ENCODE results near the gene DPP6. TPM values are rescaled to one million over a fixed set of nuclear protein-coding genes. Genes with fewer than 3 reads are reported as not detected.
A peak's percentile ranks its signal among the peaks of the same experiment; 100 is the strongest.
"Not testable (repeated sequence)": the region's sequence is repeated elsewhere in the genome, so short reads cannot be mapped to it uniquely, and the experiment has no call there.

The DPP6 gene
- polyA plus RNA-seq, 10 donors = 2.7 to 7.9 (median 4.9) TPM

DNA sequence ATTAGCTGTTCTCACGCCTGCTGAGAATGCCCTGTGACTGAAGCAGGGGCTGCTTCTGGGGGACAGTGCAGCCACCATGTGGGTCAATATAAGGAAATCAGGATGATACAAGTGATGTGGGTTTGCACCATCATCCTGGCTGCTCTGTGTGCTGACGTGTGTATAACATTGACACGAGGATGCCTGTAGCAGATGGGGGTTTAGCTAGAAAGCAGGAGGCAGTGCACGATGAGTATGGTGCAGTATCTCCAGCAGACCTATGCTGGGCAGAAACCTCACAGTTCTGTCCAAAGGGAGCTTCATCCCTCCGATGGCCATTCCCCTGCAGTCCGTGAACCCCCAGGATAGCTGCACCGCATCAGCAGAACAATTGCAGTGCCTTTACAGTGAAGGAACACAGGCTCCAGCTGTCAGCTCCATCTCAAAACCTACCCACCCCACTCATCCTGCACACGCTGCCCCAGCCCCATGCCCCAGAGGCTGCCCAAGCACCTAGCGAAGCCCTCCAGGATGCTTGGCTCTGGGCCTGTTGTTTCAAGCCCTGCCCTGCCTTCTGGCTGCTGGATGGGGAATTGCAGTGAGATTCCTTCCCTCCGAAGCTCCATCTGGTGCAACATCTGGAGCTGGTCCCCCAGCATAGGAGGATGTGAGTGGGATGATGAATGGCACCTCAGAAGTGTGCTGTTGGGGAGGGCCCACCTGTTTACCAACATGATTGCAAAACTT lies 96.8 kb downstream of the DPP6 start:
- DNase-seq = not testable (repeated sequence)

DNA sequence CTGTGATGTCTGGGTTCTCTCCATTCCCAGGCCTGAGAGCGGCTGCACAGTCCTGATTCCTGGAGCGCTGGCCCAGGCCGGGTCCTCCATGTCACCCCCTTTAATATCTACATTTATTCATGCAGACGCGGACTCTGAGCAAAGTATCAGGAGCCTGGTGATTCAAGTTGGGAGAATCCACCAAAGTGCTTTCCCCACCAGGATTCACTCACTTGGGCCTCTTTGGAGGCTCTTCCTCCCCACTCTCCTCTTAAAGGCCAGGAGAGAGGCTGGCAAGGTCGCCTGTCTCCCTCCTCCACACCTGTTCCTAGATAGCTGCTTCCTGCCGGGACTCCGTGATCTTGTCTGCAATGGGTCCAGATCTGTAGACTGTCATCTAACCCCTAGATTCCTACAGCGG lies 98.5 kb downstream of the DPP6 start:
- not testable (repeated sequence) for DNase-seq

DNA sequence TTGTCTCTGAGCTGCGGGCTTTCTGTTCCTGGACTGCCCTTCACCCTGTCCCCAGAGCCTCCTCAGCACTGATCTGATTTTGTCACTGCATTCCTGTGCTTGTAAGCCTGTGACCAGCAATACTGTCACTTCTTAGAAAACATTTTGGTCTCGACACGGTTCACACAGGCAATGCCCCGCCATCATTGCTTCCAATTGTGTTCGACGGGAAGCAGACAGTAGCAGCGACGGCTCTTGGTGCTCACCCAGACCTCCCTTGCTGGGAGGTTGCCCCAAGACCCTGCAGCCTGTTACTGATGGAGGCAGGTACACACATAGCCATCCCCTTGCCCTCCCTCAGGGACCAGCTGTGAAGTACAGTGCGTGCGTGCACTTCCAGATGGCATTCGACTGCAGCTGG lies 99.1 kb downstream of the DPP6 start:
- not testable (repeated sequence) for DNase-seq

DNA sequence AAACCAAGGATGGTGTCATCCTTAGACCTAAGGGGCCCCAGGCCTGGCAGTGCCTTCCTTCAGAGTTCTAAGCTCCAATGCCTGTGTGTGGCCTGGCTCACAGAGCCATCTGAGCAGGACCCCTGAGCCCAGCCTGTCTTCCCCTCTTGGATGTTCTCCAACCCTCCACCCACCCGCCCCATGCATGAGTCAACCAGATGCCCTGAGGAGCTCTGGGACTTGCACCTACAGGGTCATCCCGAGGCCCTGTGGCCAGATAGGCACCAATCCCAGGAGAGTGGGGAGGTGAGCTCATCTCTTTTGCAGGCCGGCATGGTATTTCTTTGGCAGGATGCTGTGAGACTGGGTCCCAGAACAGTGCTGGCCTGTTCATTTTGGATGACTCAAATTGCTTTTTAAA lies 103.7 kb downstream of the DPP6 start:
- not testable (repeated sequence) for DNase-seq

DNA sequence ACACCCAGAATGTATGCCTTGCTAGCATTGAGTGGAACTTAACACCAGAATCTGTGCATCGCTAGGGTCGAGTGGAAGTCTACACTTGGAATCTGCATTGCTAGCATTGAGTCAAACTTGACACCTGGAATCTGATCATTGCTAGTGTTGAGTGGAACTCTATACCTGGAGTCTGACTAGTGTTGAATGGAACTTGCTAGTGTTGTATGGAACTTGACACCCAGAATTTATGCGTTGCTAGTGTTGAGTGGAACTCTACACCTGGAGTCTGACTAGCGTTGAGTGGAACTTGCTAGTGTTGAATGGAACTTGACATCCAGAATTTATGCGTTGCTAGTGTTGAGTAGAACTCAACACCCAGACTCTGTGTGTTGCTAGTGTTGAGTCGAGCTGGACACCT lies 110.7 kb downstream of the DPP6 start:
- not testable (repeated sequence) for DNase-seq

DNA sequence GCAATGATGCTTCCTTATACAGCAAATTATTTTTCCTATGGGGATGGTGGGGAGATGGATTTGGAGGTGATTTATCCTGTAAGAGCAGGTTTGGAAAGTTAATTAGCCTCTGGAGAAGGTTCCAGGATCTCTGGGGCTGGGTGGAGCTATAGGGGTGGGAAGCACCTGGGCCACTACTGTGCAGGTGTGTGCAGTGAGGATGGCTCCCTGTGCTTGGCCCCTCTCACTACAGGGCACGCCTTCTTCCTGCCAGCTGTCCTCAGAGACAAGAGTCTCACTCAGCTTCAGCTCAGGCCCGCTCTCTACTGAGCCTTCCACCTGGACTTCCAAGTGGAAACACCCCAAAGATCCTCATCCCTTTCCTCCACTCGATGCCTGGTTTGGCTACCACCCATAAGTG lies 111.4 kb downstream of the DPP6 start:
- not testable (repeated sequence) for DNase-seq

DNA sequence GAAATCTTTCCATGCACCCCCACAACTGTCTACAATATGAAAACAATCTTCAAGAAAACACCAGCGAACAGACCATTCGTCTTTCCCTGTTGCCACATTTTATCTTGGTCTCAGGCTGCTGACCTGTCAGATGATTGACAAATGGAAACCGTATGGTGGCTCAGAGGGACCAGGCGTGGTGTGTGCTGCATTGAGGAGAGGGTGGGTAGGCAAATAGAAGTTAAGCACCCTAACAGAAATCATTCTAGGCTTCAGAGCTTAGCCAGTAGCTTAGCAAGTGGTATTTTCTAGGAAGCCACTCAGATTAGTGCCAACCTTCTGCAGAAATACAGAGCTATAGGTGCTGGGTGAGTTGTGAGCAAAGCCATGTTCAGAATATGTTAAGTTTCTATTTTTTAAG lies 114.9 kb downstream of the DPP6 start:
- DNase-seq = no peak

DNA sequence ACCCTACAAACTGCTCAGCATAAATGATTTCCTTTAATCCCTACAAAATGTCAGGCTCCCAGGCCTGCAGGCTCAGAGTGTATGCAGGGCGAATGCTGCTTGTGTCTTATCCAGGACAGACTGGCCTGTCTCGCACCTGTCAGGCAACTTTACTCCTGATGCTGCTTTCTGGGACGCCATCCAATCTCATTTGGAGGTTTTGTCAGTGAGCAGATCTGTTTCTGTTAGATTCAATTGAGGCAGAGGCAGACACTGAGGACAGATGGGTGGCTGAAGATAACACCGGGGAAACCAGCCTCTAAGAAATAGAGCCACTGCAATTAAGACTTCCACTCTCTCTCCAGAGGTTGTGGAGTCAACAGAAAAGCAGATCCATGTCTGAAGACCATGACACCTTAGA lies 115.6 kb downstream of the DPP6 start:
- peak in 2 of 3 donors; percentile 8 to 13 for DNase-seq

DNA sequence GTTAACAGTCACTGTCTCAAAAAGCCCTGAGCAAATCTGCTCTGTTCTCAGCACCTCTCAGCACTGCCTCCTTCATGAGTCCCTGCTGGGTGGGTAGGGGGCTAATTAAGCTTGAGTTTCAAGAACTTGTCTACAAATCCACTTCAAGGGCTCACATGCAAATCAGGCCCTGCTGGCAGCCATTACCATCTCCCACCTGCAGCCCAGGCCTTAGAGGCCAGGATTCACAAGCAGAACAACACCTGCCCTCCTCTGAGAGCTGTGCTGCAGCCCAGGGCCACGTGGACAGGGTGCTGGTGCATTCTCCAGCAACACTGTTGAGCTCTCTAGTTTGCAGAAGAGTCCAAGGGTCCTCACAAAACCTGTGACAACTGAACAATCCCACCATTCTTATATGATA lies 119.2 kb downstream of the DPP6 start:
- no peak for DNase-seq

DNA sequence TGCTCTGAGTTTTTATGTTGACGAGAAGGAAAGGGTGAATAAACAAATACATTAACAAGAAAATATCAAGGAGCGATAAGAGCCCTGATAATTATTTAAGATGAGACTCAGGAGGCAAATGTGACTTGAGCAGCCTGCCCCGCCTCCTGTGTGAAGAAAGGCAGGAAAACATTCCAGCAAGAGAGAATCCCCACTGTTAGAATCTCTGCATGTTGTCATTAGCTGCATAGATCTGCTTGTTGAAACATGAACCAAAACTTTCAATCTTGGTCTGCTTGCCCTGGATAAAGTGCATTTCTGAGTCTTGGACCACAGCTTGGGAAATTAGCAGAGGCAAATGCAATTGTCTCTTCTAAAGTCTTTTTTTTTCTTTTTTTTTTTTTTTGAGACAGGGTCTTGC lies 120.0 kb downstream of the DPP6 start:
- no peak for DNase-seq

DNA sequence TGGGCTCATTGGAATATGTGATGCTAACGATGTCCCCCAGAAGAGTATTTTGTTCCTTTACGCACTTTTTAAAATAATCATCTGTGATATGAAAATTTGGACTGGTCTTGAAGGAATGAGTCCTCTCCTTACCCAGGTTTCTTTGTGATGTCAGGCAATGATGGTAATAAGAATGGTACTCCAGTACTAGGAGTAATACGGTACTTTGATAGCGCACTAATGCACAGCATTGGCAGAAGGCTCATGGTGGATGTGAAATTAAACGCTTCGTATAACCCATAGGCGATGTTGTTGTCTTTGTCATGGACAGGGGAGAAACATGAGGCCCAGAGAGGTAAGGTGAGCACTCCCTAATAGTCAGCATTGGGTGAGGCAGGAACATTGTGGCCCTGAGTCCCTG lies 125.4 kb downstream of the DPP6 start:
- no peak for DNase-seq

DNA sequence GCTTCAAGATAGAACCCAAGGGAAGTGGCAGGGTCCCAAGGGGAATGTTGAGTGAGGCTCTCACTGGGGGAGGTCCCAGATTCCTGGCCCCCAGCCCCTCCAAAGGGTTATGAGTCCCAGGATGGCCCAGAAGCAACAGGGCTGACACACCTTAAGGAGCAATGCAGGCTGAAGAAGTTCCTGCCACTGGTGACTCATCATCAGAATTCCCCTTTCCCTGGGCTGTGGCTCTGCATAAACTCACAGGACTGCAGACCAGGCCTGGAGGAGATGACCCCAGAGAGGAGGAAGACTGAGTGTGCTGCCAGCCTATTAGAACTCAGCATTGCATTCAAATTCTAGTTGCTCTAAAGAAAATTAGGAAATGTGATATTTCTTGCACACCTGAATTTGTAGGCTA lies 126.7 kb downstream of the DPP6 start:
- DNase-seq = no peak

DNA sequence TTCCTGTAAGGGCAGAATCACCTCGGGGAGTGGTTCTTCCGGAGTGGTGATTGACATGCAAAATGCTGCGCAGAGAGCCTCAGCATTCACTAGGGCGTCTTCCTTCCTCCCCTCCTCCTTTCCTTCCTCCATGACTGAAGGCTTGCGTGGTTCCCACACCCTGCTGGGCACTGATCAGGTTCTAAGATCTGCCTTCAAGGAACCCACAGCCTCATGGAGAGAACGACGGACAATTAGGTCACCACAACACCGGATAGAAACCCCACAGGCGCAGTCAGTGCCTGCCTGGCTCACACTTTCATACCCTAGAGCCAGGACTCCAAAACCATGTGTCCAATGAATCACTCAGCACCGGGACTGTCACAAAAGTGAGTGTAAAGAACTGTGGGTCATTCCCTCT lies 131.3 kb downstream of the DPP6 start:
- no peak for DNase-seq

DNA sequence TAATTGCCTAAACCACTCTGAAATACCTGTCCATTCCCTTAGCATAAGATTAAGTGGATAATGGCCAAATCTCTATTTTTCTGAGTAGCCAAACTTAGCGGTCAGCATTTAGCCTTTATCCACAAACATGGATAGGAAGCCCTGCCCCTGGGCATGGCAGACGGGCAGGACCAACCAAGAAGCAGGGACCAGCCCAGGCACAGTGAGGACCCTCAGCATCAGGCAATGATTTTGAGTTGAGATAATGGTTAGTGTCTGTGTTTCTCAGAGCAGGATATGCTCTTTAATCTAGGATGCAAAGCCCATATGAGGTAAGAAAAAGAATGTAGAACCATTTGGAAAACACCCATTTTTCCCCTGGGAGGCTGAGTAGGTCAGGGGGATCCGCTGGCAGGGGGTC lies 131.7 kb downstream of the DPP6 start:
- no peak for DNase-seq

DNA sequence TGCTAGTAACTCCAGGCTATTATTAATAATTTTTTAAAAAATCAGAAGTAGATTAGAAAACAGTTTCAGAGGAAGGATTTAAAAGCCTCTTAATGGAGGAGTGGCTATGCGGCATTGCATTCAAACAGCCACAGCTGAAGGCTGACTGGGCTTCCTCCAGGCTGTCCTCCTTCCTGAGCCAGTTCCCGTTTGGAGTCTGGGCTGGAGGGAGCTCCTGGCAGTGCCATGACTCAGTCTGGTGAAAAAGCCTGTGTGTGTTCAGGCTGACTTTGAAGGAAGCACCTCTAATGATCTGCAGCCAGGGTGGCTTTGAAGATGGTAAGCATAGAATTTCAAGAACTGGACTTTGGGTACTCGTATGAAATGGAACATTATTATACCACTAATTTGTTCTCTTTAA lies 134.6 kb downstream of the DPP6 start:
- no peak for DNase-seq

DNA sequence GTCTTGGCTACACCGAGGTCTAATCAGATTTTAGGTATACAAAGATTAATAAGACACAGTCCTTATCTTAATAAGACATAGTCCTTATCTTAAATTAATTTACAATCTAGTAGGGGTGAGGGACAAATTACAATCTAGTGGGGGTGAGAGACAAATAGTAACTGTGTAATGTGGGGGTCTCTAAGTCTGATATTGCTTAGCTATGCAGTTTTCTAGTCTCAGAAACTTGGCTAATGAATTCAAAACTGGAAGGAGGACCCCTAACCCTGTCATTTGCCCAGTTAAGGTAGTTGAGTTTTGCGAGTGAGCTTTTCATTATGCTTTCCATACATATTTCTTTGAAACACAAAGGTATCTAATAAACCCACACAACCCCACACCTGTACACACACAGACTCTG lies 136.1 kb downstream of the DPP6 start:
- DNase-seq = no peak

DNA sequence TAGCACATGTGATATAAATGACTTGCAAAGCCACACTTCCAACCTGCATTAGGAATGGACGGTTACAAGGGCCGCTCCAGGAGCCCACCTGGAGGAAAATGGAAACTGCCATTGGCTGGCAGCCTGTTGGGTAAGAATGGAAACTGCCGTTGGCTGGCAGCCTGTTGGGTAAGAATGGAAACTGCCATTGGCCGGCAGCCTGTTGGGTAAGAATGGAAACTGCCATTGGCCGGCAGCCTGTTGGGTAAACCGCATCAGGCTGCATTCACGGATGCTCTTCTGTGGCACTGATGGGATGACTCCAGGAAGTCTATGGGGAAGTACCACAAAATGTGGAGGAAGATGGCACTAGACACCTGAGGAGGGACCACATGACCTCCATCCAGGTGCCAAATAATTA lies 143.1 kb downstream of the DPP6 start:
- DNase-seq = no peak

DNA sequence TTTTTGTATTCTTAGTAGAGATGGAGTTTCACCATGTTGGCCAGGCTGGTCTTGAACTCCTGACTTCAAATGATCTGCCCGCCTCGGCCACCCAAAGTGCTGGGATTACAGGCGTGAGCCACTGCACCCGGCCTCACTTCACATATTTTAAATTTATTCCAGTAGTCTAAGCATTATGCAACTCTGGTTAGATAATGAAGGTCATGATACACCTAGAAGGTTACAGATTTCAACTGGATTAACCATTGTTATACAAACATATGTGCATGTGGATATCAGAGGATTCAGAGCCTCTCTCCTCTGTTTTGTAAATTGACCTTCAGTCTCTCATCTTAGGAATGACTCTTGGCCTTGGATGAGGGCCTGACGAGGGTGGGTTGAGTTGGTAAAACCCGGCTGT lies 146.3 kb downstream of the DPP6 start:
- DNase-seq = no peak

DNA sequence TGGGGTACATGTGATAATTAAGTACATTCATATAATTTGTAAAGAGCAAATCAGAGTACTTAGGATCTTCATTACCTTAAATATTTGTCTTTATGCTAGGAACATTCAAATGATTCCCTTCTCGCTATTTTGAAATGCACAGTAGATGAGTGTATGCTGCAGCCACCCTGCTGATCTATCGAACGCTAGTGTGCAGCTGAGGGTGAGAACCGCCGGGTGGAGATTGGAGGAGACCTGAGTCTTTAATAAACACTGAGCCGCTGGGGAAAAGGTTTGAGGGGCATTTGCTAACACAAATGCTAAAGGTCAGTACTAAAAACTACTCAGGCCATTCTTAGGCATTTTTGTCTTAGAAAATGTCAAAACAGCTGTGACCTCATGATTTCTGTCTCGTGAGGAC lies 148.0 kb downstream of the DPP6 start:
- no peak for DNase-seq

DNA sequence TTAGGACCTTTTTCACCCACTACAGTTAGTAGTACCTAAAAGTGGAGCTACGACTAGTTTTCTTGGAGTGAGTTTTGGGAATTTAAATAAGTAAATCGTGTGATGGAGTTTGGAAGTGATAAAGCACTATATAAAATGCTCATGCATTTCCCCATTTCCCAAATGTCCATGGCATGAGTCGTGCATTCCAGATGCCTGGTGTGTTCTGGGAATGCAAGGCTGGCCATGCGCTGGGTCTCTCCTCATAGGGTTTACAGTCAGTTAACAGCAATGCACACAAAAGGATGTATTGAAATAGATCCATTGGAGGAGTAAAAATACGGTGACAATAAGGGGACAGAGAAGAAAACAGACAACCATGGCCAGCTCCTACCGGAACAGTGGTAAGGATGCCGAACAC lies 149.8 kb downstream of the DPP6 start:
- DNase-seq = no peak

DNA sequence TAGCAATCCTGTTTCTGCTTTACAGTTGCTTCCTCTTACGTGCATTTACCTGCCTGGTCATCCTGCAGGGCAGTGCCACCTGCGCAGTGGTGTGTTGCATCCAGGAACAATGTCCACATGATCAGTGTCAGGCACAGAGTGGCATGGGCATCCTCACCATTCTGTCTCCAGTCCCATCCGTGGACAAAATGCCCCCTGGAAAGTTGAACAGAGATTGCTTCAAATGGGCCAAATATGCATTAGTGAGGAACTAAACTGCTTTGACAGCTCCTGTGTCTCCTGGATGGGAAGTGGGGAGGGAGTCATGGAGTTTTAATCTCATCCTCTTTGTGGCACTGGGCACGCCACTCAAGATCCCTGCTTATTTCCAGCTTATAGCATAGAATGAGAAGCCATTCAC lies 151.8 kb downstream of the DPP6 start:
- DNase-seq = no peak

DNA sequence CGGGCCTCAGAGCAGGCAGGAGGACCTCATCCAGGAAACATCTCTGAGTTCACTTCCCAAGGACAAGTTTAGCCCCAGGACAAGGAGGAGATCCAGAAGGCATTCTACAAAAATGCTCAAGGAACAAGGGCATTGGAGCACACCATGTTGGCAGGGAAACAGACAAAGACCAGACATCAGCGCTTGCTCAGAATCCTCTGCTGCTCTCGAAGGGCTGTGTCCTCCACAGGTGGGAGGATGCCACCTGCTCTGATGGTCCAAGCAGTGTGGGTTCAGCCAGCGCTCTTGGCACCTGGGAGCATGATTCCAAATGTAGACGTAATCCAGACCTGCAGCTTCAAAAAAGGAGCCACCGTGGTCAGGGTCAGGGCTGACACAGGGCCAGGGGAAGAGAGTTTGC lies 160.7 kb downstream of the DPP6 start:
- no peak for DNase-seq

DNA sequence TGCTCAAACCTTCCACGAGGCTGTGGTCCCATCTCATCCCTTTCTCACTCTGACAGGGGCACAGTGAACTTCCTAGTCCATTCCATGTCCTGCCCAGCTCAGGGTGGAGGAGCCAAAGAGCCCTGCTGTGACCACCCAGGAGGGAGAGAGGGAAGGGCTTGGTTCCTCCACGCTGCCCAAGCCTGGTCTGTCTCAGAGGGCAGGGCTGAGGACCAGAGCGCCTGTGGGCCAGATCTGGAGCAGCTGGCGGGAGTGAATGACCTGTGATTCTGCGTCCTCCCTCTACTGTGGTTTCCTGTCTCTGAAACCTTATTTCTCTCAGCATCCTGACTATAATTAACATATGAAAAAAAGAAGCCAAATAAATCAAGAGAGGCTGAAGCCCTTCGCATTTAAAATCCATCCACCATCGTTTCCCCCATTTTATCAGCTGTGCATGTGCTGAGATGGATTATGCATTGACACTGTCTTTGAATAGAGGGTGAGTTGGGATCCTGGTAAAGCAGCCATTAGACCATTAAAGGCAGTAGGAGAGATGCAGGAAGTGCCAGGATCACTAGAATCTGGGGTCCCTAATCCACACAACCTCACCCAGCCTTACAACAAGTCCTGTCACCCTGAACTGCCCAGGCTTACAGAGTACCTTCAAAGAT lies 165.6 kb downstream of the DPP6 start:
- no peak for DNase-seq

DNA sequence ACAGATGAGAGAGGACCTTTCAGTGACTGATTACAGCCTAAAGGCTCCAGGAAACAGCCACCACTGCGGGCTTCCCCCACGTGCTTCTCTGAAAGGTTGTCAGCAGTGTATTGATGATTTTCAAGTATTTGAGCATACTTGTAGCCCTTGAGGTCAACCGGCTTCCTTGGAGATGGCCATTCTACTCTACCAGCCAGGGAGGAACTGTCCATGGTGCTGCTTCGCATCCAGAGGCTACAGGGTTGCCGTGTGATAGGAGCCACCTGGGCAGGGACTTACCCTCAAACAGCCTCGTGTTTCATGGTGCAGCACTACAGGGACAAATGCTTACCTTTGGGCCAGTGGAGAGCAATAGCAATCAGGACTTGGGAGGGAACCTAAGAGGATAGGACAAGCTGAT lies 179.5 kb downstream of the DPP6 start:
- DNase-seq = peak in 2 of 3 donors; percentile 4 to 9

Data from muscle of back (tissue), 11 donors.